NAMALWA (cell line): ENCODE measurements around the gene KRTAP10-12.
A peak's percentile ranks its signal among the peaks of the same experiment; 100 is the strongest.

ENCODE experiments used
- DNase-seq: peaks from one replicate; pipeline ENCODE4 v3.0.0-alpha.2; 2015; ENCODE audit warnings: low spot score

Gene KRTAP10-12

GRCh38 chr21:44734026-44734745, 37.2 kb downstream of the KRTAP10-12 start:
- no peak for DNase-seq

- no peak for DNase-seq
Measured at GRCh38 chr21:44734841-44735240, 37.9 kb downstream of the KRTAP10-12 start.

GRCh38 chr21:44735821-44736220, 38.8 kb downstream of the KRTAP10-12 start:
- DNase-seq, result no peak

- DNase-seq, result no peak
Measured at GRCh38 chr21:44736291-44737004, 39.5 kb downstream of the KRTAP10-12 start.

GRCh38 chr21:44737706-44738354, 40.9 kb downstream of the KRTAP10-12 start:
- no peak for DNase-seq

- DNase-seq, result no peak
Measured at GRCh38 chr21:44738621-44739020, 41.6 kb downstream of the KRTAP10-12 start.

- DNase-seq, result no peak
Measured at GRCh38 chr21:44739316-44739715, 42.3 kb downstream of the KRTAP10-12 start.

- DNase-seq, result no peak
Measured at GRCh38 chr21:44740742-44741141, 43.8 kb downstream of the KRTAP10-12 start.

- DNase-seq, result no peak
Measured at GRCh38 chr21:44741921-44742320, 44.9 kb downstream of the KRTAP10-12 start.

- DNase-seq, result peak; percentile 28
Measured at GRCh38 chr21:44742418-44743153, 45.6 kb downstream of the KRTAP10-12 start.
